ENCODE measurements around the gene PRR5L.

DNA sequence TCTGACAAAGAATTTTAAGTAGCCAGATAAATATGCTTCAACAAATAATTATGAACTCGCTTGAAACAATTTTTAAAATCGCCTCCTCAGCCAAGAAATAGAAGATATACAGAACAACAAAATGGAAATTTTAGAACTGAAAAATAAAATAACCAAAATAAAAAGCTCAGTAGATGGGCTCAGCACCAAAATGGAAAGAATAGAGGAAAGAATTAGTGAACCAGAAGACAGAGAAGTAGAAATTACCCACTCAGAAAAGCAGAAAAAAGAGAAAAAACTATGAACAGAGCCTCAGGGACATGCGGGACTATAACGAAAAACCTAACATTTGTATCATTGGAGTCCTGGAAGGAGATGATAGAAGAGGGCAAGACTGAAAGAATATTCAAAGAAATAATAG, 14.2 kb upstream of the PRR5L start:
- TF ChIP-seq POLR2A (IDR thresholded peaks at IDR 0.05), result no peak
- TF ChIP-seq, protein P1, sequence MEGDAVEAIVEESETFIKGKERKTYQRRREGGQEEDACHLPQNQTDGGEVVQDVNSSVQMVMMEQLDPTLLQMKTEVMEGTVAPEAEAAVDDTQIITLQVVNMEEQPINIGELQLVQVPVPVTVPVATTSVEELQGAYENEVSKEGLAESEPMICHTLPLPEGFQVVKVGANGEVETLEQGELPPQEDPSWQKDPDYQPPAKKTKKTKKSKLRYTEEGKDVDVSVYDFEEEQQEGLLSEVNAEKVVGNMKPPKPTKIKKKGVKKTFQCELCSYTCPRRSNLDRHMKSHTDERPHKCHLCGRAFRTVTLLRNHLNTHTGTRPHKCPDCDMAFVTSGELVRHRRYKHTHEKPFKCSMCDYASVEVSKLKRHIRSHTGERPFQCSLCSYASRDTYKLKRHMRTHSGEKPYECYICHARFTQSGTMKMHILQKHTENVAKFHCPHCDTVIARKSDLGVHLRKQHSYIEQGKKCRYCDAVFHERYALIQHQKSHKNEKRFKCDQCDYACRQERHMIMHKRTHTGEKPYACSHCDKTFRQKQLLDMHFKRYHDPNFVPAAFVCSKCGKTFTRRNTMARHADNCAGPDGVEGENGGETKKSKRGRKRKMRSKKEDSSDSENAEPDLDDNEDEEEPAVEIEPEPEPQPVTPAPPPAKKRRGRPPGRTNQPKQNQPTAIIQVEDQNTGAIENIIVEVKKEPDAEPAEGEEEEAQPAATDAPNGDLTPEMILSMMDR (IDR thresholded peaks at IDR 0.05), result no peak
